K562 (cell line): ENCODE results near the gene LLGL2. TPM values are rescaled to one million over a fixed set of nuclear protein-coding genes. Genes with fewer than 3 reads are reported as not detected.

ENCODE experiments used
- ATAC-seq: fragments of 200-7000 bp; cut with Tn5 transposase; 3 replicates; pipeline ENCODE4 v1.9.1; 2020; ENCODE audit warnings: moderate library complexity
- BruUV-seq: library from RNA; stranded (reverse); fragments of 400-500 nt; replicated peaks from 2 replicates; lab custom pipeline; 2021; lab: Mats Ljungman, UMichigan
- CTCF ChIA-PET: fragments of 300-600 bp; formaldehyde crosslinking; extraction: SDS; loops from one replicate; lab custom pipeline; 2021; ENCODE audit warnings: low intra/inter-chr PET ratio; lab: Yijun Ruan, JAX
- POLR2A ChIA-PET: fragments of 300-600, 350-650 bp; sonication (Branson Sonifier 250); formaldehyde crosslinking; extraction: SDS; loops from one replicate; lab custom pipeline; 2021; ENCODE audit warnings: antibody characterized with exemption, inconsistent platforms; lab: Yijun Ruan, JAX
- DNase-seq, 4 experiments: peaks; one replicate each; pipeline versions ENCODE4 v3.0.0 to v3.0.0-alpha.2; 2011 to 2018; ENCODE audit warnings: low spot score in 3 of 4, mixed read lengths in 3 of 4; ENCODE audit errors: extremely low read depth in 1 of 4
- FAIRE-seq: peaks from 2 replicates; lab custom pipeline; 2011; peaks lifted over from hg19 to GRCh38; lab: Jason Lieb, UNC
- H2AFZ ChIP-seq: 2 replicates; pipeline ENCODE4 v1.6.0; 2011; ENCODE audit warnings: low read depth, low read length, control low read depth, inconsistent platforms
- H3K27ac ChIP-seq: fragments of 200-600 bp; 3 replicates; pipeline ENCODE4 v1.8.0; 2011; ENCODE audit warnings: low read depth, mild to moderate bottlenecking, control low read depth, inconsistent platforms, low read length, moderate library complexity, mixed read lengths; ENCODE audit errors: extremely low read depth
- H3K27me3 ChIP-seq, 2 experiments: fragments of 300-600 bp in 1 of 2; 2 replicates in 1 of 2; 3 replicates in 1 of 2; pipeline versions ENCODE4 v1.6.0 to v1.8.0; 2011; ENCODE audit warnings: inconsistent platforms in 2 of 2, low read length in 2 of 2, mild to moderate bottlenecking in 1 of 2, mixed read lengths in 1 of 2, moderate library complexity in 1 of 2; ENCODE audit not compliant: control insufficient read depth in 2 of 2, insufficient read depth in 2 of 2
- H3K36me3 ChIP-seq: fragments of 300-600 bp; 3 replicates; pipeline ENCODE4 v1.8.0; 2011; ENCODE audit warnings: mild to moderate bottlenecking, low read length, inconsistent platforms; ENCODE audit not compliant: control insufficient read depth, insufficient read depth
- H3K4me1 ChIP-seq, 2 experiments: fragments of 200-600 bp in 1 of 2; replicated peaks in 1 of 2; 2 replicates in 1 of 2; 3 replicates in 1 of 2; pipeline versions ENCODE4 v1.5.1 to v1.8.0; 2011; ENCODE audit warnings: inconsistent platforms in 2 of 2, low read length in 2 of 2, mild to moderate bottlenecking in 1 of 2, mixed read lengths in 1 of 2, moderate library complexity in 1 of 2; ENCODE audit not compliant: control insufficient read depth in 2 of 2, insufficient read depth in 2 of 2
- H3K4me2 ChIP-seq: 2 replicates; pipeline ENCODE4 v1.6.1; 2011; ENCODE audit warnings: low read length, control low read depth, inconsistent platforms, mixed read lengths; ENCODE audit not compliant: insufficient read depth
- H3K4me3 ChIP-seq: fragments of 200-600 bp; sonication (generic), shearing (Covaris generic); 2 replicates; pipeline ENCODE4 v1.5.1; 2016; ENCODE audit warnings: control low read depth, inconsistent platforms
- H3K79me2 ChIP-seq: fragments of 200-600 bp; 3 replicates; pipeline ENCODE4 v1.8.0; 2011; ENCODE audit warnings: low read length, inconsistent platforms; ENCODE audit not compliant: control insufficient read depth, insufficient read depth
- H3K9ac ChIP-seq, 2 experiments: 2 replicates each; pipeline versions ENCODE4 v1.6.0 to v1.6.1; 2011; ENCODE audit warnings: low read depth in 2 of 2, low read length in 2 of 2, control low read depth in 1 of 2, inconsistent platforms in 1 of 2, mild to moderate bottlenecking in 1 of 2, mixed read lengths in 1 of 2; ENCODE audit not compliant: insufficient read depth in 1 of 2
- H3K9me1 ChIP-seq: one replicate; pipeline ENCODE4 v1.6.0; 2011; ENCODE audit warnings: inconsistent platforms, mild to moderate bottlenecking, low read length, moderate library complexity; ENCODE audit not compliant: control insufficient read depth, insufficient read depth
- H3K9me3 ChIP-seq: replicated peaks from 2 replicates; pipeline ENCODE4 v1.5.1; 2011; ENCODE audit warnings: low read depth, low read length, inconsistent platforms; ENCODE audit not compliant: control insufficient read depth, insufficient read depth
- H4K20me1 ChIP-seq: replicated peaks from 2 replicates; pipeline ENCODE4 v1.6.1; 2011; ENCODE audit warnings: low read length, inconsistent platforms, mixed read lengths; ENCODE audit not compliant: control insufficient read depth, insufficient read depth
- BACH1 ChIP-seq: fragments of 200-800 bp; sonication (Bioruptor generic); IDR thresholded peaks from 2 replicates; pipeline ENCODE4 v1.6.1; 2016; ENCODE audit warnings: missing genetic modification characterization, missing compliant biosample characterization
- CHD2 ChIP-seq: IDR thresholded peaks from 2 replicates; pipeline ENCODE4 v1.6.1; 2011; ENCODE audit warnings: low read depth, low read length
- CHD4 ChIP-seq: fragments of 200-600 bp; sonication (generic); IDR thresholded peaks from 3 replicates; pipeline ENCODE4 v1.6.1; 2012; ENCODE audit warnings: low read depth, mild to moderate bottlenecking, mixed read lengths, low read length, inconsistent platforms; ENCODE audit not compliant: insufficient read depth, insufficient replicate concordance, poor library complexity, severe bottlenecking
- FOXA3 ChIP-seq, 2 experiments: fragments of 450-650 bp in 1 of 2; sonication (generic) in 1 of 2; formaldehyde crosslinking; IDR thresholded peaks in 1 of 2; conservative IDR thresholded peaks in 1 of 2; 2 replicates each; pipeline versions ENCODE4 v1.4.0 to v1.8.0; 2020 to 2022; ENCODE audit warnings: mild to moderate bottlenecking in 2 of 2, missing genetic modification reagents in 1 of 2
- FOXM1 ChIP-seq, 2 experiments: fragments of 450-650 bp in 1 of 2; sonication (generic) in 1 of 2; formaldehyde crosslinking in 1 of 2; IDR thresholded peaks; 2 replicates each; pipeline versions ENCODE4 v1.6.1 to v1.9.0; 2017 to 2022; ENCODE audit warnings: low read depth in 2 of 2, mild to moderate bottlenecking in 2 of 2, missing genetic modification reagents in 1 of 2, moderate library complexity in 1 of 2
- HDAC2 ChIP-seq: fragments of 450-650 bp; IDR thresholded peaks from 2 replicates; pipeline ENCODE4 v1.6.1; 2016; ENCODE audit warnings: mild to moderate bottlenecking
- HOXB6 ChIP-seq: fragments of 250-450 bp; sonication (Bioruptor Pico); IDR thresholded peaks from 2 replicates; pipeline ENCODE4 v1.5.1; 2022; ENCODE audit warnings: mild to moderate bottlenecking, borderline replicate concordance
- NR2F6 ChIP-seq: fragments of 450-650 bp; formaldehyde crosslinking; IDR thresholded peaks from 2 replicates; pipeline ENCODE4 v1.4.0; 2020; ENCODE audit warnings: mild to moderate bottlenecking
- SP1 ChIP-seq: sonication (generic); formaldehyde crosslinking; IDR thresholded peaks from 2 replicates; pipeline ENCODE4 v1.8.1; 2022; ENCODE audit warnings: mild to moderate bottlenecking, missing genetic modification reagents
- SREBF2 ChIP-seq: sonication (generic); formaldehyde crosslinking; IDR thresholded peaks from 2 replicates; pipeline ENCODE4 v1.4.0; 2020; ENCODE audit warnings: mild to moderate bottlenecking, missing genetic modification reagents
- ZNF431 ChIP-seq: sonication (generic); formaldehyde crosslinking; IDR thresholded peaks from 2 replicates; pipeline ENCODE4 v1.8.0; 2022; ENCODE audit warnings: mild to moderate bottlenecking, missing genetic modification reagents
- WGBS: fragments of 100-300 bp; shearing (Covaris generic); methylation state at CpG from one replicate; pipeline ENCODE4 v1.1.6; 2016; ENCODE audit warnings: low coverage, mixed read lengths; ENCODE audit not compliant: insufficient coverage; ENCODE audit errors: missing lambda C conversion rate; 5-methylcytosine and 5-hydroxymethylcytosine counted together
- in situ Hi-C: fragments of 300-500 bp; cut with MboI; formaldehyde crosslinking; loops from 4 replicates; pipeline ENCODE4 v1.15.0; 2018; ENCODE audit warnings: inconsistent platforms, mixed read lengths
- intact Hi-C: fragments of 100-400 bp; cut with micrococcal nuclease; formaldehyde crosslinking; loops from 2 replicates; pipeline ENCODE4 v1.14.2; 2022
- polyA plus RNA-seq, 8 experiments: library from polyadenylated mRNA; depleted of rRNA in 4 of 8; stranded (reverse) in 5 of 8; unstranded in 3 of 8; fragments of >200 nt; fragmentation: Nextera tagmentation in 2 of 8; fragmentation: Illumina TruSeq in 1 of 8; extraction: Ambion mirVana in 2 of 8; extraction: Trizol in 1 of 8; gene quantifications; 2 replicates each; pipeline versions ENCODE4 v1.2.1 to v1.2.3, GENCODE V29; 2011 to 2014; ENCODE audit warnings: inconsistent platforms in 1 of 8, missing spikeins in 1 of 8
- total RNA-seq, 7 experiments: library from RNA; depleted of rRNA in 6 of 7; stranded (reverse); fragments of >200 nt in 6 of 7; fragmentation: Illumina TruSeq in 2 of 7; extraction: Trizol in 2 of 7; gene quantifications; 2 replicates each; pipeline versions ENCODE4 v1.2.1 to v1.2.3, GENCODE V29; 2011 to 2021; ENCODE audit warnings: low replicate concordance in 1 of 7

LLGL2 gene
- total and polyA plus RNA-seq, 9 of the 15 experiments (the other 6 are each of a cell fraction or from before 2014, with no cell fraction given): 0.32 to 24.4 (median 10.2) TPM

DNA sequence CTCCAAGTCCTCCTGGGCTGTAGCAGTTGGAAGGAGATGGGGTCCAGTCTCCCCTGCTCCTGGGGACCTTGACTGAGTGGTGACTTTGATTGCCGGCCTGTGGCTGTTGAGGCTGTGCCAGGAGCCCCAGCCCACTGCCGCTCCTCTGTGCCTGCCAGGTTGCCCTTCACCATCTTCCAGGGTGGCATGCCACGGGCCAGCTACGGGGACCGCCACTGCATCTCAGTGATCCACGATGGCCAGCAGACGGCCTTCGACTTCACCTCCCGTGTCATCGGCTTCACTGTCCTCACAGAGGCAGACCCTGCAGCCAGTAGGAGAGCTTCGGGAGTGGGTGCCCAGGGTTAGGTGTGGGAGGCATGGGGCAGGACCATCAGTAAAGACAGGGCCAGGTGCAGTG, 38.7 kb downstream of the LLGL2 start:
- TF ChIP-seq FOXA3 (CRISPR knock-in tag; conservative IDR thresholded peaks at IDR 0.05 in 1 of 2, IDR thresholded peaks at IDR 0.05 in 1 of 2) (no peak), CHD2 (no peak), NR2F6 (CRISPR knock-in tag) (no peak), SP1 (CRISPR knock-in tag) (no peak), HOXB6 (CRISPR knock-in tag) (no peak), BACH1 (no peak), ZNF431 (CRISPR knock-in tag) (no peak), FOXM1 (IDR thresholded peaks at IDR 0.05; ENCODE audit: low read depth) (no peak), FOXM1 (CRISPR knock-in tag; IDR thresholded peaks at IDR 0.05; ENCODE audit: low read depth) (no peak), HDAC2 (no peak), CHD4 (no peak), SREBF2 (CRISPR knock-in tag) (no peak)
- intact Hi-C loops: no loop called here
- 91% methylated on average over 9 of the region's 11 CpGs for WGBS
- BruUV-seq: no TSS peak
- Histone ChIP-seq H3K27me3 (no peaks in the 10 kb centered on the region), H4K20me1 (no peaks in the 10 kb centered on the region), H2AFZ (no peak overlapping the region), H3K4me2 (no peak overlapping the region), H3K9me3 (no peaks in the 10 kb centered on the region), H3K4me1 (peaks cover 0 to 18% of the 10 kb centered on the region in 2 experiments; a peak in 2 of 5 replicates), H3K27ac (no peak overlapping the region), H3K4me3 (no peak overlapping the region), H3K79me2 (no peaks in the 10 kb centered on the region), H3K9me1 (no peaks in the 10 kb centered on the region), H3K9ac (peak overlapping the region in 1 of 2 experiments; percentile 26; a peak in 1 of 4 replicates), H3K36me3 (peaks cover 13% of the 10 kb centered on the region; the same call in 1 of the 3 replicates)
- no peak for ATAC-seq
- CTCF ChIA-PET: no interaction called here
- in situ Hi-C loops: no loop called here
- no peak for DNase-seq
- no peak for FAIRE-seq
- POLR2A ChIA-PET: interaction anchor here (0.9 to 1.7 kb wide), 2 partner anchors 11 to 30 kb away, joined by 3 to 5 read pairs; no protein-coding TSS in a partner anchor
